GM21360 (cell line): ENCODE data around the gene LTBP2.

Source experiments
- ATAC-seq: cut with Tn5 transposase; IDR thresholded peaks from one replicate; pipeline ENCODE4 v1.9.1; 2021; ENCODE audit warnings: mild to moderate bottlenecking, moderate library complexity; ENCODE audit not compliant: unreplicated experiment

The LTBP2 gene

DNA sequence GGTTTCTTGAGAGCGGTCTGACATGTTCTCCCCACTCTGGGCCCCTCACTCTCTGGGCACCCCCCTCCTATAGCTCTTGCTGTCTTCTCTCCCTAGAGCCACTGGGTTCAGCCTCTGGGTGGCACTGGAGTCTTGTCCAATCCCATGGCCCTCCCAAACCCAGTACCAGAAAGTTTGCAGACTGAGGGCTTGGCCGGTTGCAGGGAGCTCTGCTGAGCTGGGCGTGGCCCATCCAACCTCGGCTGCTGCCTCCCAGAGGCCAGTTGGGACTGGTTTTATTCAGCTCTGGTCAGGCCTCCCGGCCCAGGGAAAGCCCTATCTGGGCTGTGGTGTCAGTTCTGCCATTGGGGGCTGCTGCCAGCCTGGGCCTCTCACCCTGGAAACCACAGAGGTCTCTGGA lies 80.6 kb downstream of the LTBP2 start:
- ATAC-seq: no peak

- ATAC-seq: no peak
Observed at GRCh38 chr14:74531006-74531405, 81.0 kb downstream of the LTBP2 start.

DNA sequence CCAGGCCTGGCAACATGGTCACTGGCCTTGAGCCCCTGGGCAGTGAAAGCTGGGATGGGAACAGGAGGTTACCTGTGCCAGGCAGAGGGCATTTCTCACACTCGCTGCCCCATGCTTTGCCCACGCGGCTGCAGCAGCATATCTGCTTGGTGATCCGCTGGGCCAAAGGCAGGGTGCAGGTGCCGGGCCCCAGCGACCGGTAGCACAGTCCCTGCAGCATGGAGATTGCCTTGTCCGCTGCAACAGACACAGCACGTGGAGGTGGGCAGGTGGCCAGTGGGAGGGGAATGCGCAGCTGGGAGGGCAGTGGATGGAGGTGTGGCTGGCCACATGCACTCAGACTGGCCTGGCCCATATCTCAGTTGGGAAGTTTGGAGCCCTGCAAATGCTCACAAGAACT lies 83.2 kb downstream of the LTBP2 start:
- no peak for ATAC-seq

- no peak for ATAC-seq
Observed at GRCh38 chr14:74528406-74528805, 83.6 kb downstream of the LTBP2 start.

GRCh38 chr14:74527736-74528280 lies 84.2 kb downstream of the LTBP2 start:
- ATAC-seq: no peak

- ATAC-seq: no peak
Observed at GRCh38 chr14:74526854-74527585, 85.0 kb downstream of the LTBP2 start.

DNA sequence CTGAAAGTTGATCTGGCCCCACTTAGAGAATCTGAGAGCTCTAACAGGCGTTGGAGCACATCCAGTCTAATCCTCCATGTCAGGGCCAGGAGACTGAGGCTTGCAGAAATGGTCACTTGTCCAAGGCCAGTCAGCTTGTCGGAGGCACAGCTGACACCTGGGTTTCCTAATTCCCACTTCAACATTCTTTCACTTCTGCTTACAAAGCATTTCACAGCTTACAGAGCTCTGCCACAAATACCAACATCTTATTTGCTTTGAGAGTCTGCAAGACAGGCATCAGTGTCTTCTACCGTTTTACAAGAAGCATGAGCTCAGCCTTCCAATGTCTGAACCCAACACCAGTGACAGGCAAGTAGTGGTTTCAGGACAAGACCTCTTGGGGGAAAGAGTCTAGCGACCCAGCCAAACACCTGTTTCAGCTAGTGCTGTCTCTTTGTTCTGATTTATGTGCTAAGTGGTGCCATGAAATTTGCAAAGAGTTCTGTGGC lies 86.6 kb downstream of the LTBP2 start:
- ATAC-seq: no peak

GRCh38 chr14:74524812-74525135 lies 87.3 kb downstream of the LTBP2 start:
- ATAC-seq: no peak

- ATAC-seq: no peak
Observed at GRCh38 chr14:74524076-74524811, 87.8 kb downstream of the LTBP2 start.

DNA sequence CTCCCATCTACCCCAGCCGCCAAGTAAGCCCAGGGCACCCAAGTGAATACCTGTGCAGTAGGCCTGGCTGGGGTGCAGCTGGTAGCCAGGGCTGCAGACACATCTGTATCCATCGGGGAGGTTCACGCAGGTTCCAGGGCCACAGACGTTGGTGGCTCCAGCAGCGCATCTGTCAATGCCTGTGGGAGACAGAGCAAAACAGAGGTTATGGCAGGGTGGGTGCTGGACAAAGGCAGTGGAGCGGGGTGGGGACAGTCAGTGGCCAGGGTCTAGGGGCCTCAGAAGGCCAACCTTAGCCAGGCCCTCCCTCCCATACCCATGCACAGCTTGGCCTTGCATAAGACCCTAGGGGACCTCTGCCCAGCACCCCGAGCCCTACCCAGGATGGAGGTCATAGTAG lies 89.3 kb downstream of the LTBP2 start:
- ATAC-seq: no peak

- ATAC-seq: no peak
Observed at GRCh38 chr14:74521756-74522155, 90.3 kb downstream of the LTBP2 start.

DNA sequence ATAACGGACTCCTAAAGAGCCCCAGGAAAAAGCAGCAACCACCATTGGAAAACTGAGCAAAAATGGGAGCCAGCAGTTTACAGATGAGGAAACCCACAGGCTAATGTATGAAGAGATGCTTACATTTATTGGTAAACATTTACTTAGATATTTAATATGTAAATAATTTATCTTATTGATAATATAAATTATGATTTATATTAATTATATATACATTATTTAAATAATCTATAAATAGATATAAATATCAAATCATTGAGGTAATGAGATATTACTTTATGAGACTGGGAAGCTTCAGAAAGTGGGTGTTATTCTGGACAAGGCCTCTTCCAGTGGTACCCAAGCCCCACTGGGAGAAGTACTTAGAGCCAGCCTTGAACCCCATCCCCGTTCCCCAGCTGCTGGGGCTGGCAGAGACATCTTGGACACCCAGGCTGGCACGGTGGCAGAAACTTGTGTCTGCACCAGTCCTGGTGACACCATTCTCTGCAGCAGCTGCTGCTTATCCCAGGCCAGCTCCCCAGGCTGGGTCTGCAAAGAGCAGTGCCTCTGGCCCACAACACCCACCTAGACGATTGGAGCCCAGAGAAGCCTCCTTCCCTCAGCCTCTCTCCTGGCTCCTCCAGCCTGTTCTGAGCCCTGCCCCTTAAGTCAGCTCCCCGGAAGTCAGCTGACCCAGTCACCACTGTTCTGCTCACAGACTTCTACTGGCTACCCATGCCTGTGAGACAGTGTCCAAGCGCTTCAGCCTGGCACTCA lies 92.5 kb downstream of the LTBP2 start:
- no peak for ATAC-seq

GRCh38 chr14:74518221-74518620 lies 93.8 kb downstream of the LTBP2 start:
- no peak for ATAC-seq

DNA sequence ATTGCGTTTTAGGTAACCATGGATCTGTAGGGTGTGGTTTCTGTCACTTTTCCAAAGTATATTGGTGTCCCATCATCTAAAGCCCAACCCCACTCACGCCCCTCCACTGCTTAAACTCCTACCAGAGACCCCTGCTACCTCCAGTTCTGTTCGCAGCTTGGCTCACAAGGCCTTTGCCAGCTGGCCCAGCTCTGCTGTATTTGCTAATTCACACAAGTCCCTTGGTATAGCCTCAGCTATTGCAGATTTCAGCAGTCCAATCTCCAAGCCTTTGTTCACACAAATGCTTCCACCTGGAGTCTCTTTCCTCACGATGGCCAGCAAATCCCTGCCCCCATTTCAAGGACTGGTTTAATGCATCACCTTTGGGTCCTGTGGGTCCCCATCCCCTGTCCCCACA lies 94.3 kb downstream of the LTBP2 start:
- no peak for ATAC-seq

DNA sequence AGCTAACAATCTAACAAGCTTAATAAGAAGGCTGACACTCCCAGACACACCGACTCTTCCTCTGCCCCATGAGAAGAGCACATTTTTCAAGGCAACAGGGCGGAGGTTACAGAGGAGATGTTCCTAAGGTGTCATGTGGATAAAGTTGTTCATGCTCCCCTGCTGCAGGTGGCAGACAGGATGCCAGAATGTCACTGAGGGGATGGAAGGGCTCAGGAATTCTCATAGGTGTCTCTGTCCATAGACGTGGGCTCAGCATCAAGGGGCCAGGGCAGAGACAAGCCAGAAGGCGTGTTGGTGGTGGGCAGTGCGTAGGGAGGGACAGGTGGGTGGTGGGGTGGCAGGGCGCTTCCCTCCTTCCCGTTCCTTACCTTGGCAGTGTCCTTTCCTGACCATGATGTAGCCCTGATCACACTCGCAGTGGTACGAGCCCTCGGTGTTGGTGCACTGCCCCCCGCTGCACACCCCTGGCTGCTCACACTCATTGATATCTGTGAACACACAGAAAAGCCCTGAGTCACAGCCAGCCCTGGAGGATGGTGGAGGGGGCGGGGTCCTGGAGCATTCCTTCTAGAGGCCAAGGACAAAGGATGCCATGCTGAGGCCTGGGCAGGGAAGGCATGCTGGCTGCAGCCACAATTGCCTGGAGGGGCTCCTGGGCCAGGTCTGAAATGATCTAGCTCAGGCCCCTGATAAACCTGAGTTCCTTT lies 95.4 kb downstream of the LTBP2 start:
- no peak for ATAC-seq

- ATAC-seq: no peak
Observed at GRCh38 chr14:74515891-74516412, 96.1 kb downstream of the LTBP2 start.

- no peak for ATAC-seq
Observed at GRCh38 chr14:74514471-74514941, 97.5 kb downstream of the LTBP2 start.

DNA sequence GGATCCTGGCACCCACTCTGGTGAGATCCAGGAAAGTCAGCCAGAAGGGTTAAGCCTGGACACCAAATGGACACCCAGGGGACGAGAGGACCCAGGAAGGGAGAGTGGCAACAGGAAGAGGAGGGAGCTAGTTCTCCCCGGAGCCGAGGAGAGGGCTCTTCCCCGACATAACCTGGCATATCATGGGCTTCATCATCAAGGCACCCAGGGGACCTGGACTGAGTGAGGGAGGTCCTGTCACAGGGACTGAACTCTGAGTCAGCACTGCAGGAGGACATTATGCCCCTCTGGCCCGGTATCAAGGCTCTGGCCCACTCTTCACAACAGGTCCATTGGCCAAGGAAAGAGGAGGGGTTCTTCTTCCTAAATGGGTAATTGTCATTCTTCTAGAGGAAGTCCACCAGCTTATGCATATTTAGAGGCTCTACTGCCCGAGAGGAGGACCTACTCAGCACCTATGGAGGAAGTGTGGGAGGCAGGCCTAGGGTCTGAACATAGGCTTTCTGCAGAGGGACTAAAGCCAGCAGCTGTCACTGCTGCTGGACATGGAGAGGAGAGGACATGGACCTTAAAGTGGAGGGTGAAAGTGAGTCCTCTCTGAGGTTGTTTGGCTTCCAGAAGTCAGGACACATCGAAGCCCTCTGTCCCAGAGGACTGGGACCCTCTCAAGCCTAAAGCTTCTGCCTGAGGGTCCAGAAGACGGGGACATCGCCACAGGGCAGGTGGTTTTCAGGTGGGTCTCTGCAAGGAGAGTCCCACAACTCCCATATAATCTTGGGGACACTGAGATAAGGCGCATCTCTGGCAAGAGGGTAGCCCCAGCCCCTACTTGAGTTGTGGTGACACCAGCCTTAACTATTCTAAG lies 99.8 kb downstream of the LTBP2 start:
- ATAC-seq: no peak

DNA sequence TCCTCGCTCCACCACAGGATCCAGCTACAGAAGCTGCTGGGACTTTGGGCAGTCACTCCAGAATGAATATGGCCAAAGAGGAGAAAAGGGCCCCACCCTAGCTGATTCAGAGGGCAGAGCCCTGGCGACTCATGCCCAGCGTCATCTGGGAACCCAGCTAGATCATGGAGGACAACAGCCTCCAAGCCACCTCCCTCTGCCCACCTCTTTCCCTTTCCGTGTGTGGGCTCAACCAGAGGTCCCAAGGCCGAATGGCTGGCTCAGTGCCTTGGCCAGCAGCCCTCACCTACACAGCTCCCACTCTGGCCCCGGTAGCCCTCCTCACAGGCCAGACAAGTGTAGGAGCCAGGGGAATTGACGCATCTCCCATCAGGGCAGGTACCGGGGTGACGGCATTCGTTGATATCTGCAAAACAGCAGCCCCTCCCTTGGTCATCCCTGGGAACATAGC lies 101.1 kb downstream of the LTBP2 start:
- no peak for ATAC-seq
